Measurements from ENCODE around the gene HAVCR2. TPM values are rescaled to one million over a fixed set of nuclear protein-coding genes. Genes with fewer than 3 reads are reported as not detected.
"Not testable (repeated sequence)": the region's sequence is repeated elsewhere in the genome, so short reads cannot be mapped to it uniquely, and the experiment has no call there.

The HAVCR2 gene
- polyA plus RNA-seq, 1 donor from 2014 or later = 1.1 TPM

GRCh38 chr5:157057459-157058370 is 51.1 kb downstream of the HAVCR2 start:
- Histone ChIP-seq H3F3A (ENCODE audit: insufficient read depth, low read length, poor library complexity, severe bottlenecking) (no peaks in the 10 kb centered on the region), H3K27me3 (ENCODE audit: insufficient read depth, low read depth, low read length) (no peaks in the 10 kb centered on the region), H3K9me3 (ENCODE audit: low read length) (no peaks in the 10 kb centered on the region), H3K9ac (ENCODE audit: low read length) (no peak overlapping the region), H3K36me3 (ENCODE audit: insufficient read depth, low read length) (no peaks in the 10 kb centered on the region), H3K4me2 (ENCODE audit: low read length) (no peak overlapping the region), H3K27ac (ENCODE audit: low read length) (no peak overlapping the region), H3K4me3 (ENCODE audit: low read length) (no peak overlapping the region), H3K79me2 (replicated peaks; ENCODE audit: insufficient read depth, low read length) (no peaks in the 10 kb centered on the region), H3K9me2 (ENCODE audit: insufficient read depth, low read length) (no peaks in the 10 kb centered on the region), H2AFZ (ENCODE audit: low read depth, low read length) (no peak overlapping the region), H4K20me1 (ENCODE audit: insufficient read depth) (no peaks in the 10 kb centered on the region)
- TF ChIP-seq SMC3 (conservative IDR thresholded peaks at IDR 0.05; ENCODE audit: poor library complexity) (no peak), EZH2 (IDR thresholded peaks at IDR 0.05; ENCODE audit: borderline replicate concordance, insufficient read depth, low read length, poor library complexity, severe bottlenecking) (no peak), TAF1 (IDR thresholded peaks at IDR 0.05; ENCODE audit: low read depth) (no peak), CTCF (IDR thresholded peaks at IDR 0.05; ENCODE audit: poor library complexity, severe bottlenecking) (no peak), MXI1 (conservative IDR thresholded peaks at IDR 0.05; ENCODE audit: poor library complexity, severe bottlenecking) (no peak), RAD21 (conservative IDR thresholded peaks at IDR 0.05) (no peak), REST (IDR thresholded peaks at IDR 0.05; ENCODE audit: borderline replicate concordance) (no peak), EP300 (conservative IDR thresholded peaks at IDR 0.05; ENCODE audit: poor library complexity, severe bottlenecking) (no peak), POLR2AphosphoS5 (IDR thresholded peaks at IDR 0.05) (no peak)

- not testable (repeated sequence) for H3K79me2 ChIP-seq (replicated peaks; ENCODE audit: insufficient read depth, low read length); H3K9me2 ChIP-seq (ENCODE audit: insufficient read depth, low read length); H3K9ac ChIP-seq (ENCODE audit: low read length); H3K27ac ChIP-seq (ENCODE audit: low read length); H3K4me2 ChIP-seq (ENCODE audit: low read length); H4K20me1 ChIP-seq (ENCODE audit: insufficient read depth); H3K9me3 ChIP-seq (ENCODE audit: low read length); H3K4me3 ChIP-seq (ENCODE audit: low read length); H3K27me3 ChIP-seq (ENCODE audit: insufficient read depth, low read depth, low read length); H3F3A ChIP-seq (ENCODE audit: insufficient read depth, low read length, poor library complexity, severe bottlenecking); H3K36me3 ChIP-seq (ENCODE audit: insufficient read depth, low read length); H2AFZ ChIP-seq (ENCODE audit: low read depth, low read length)
Measured at GRCh38 chr5:157056848-157057247, 52.0 kb downstream of the HAVCR2 start.
